GM19193 (cell line): ENCODE measurements around the gene NAPB.

Source experiments
- POLR2A ChIP-seq: IDR thresholded peaks from 4 replicates; pipeline ENCODE4 v1.6.1; 2011; ENCODE audit not compliant: insufficient read depth, insufficient read length; ENCODE audit errors: extremely low read depth

Gene NAPB

DNA sequence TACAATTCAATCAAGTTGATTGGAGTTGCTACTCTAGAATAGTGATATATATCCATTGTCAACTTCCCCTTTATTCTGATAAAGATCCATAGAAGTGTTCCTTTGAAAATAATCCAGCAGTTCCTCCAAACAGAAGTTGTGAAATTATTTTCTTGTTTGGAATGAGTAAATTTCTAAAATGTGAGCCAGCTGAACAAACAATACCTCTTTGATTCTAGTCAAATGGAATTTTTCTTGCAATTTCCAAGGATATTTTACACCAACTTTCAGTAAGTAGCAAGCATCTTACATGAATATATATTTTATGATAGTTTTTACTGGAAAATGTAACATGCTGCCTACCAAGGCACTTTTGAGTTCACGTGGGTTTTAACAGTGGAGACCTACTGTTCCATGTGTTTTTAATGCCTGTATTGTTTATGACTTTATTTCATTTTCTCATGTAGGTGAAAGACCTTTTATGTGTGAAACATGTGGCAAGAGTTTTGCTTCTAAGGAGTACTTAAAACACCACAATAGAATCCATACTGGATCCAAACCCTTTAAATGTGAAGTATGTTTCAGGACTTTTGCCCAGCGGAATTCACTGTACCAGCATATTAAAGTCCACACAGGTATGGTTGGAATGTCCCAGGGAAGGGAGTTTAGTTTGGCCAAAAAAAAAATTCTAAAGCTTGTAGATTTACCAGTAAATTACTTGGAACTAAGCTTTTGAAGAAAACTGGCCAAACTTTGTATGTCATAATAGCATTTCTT lies 52.8 kb downstream of the NAPB start:
- TF ChIP-seq POLR2A, result no peak

DNA sequence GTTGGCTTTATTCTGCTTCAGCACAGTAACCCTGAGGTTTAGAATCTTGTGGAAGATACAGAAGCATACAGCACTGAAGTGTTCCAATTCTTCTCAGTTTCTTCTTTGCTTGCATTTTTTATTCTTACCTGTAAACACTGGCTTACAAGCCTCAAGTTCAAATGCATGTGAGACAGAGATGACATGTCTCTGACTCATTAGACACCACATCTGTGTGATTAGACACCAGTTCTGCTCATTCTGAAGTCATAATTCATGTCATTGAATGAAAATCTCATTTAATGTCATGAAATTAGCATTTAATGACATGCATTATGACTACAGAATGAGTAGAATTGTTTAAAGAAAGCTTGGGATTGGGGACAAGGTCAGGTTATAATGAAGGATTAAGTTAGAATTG lies 53.5 kb downstream of the NAPB start:
- TF ChIP-seq POLR2A, result no peak

DNA sequence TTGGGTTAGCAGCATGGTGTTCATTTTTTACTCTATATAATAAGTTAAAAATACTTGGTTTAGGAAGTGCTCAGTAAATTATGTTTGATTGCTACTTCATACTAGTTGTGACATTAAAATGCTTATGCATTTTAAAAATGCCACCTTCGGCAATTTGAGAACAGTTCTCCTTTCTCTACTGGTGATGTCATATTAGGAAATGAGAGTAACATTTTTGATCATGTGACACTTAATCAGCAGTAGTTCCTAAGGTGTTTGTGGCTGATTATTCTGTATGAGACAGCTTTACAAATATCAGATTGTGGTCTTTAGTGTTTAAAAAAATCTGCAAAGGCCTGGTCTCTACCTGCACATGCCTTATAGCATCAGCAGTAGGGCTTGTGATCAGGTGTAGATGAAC lies 54.9 kb downstream of the NAPB start:
- no peak for TF ChIP-seq POLR2A

DNA sequence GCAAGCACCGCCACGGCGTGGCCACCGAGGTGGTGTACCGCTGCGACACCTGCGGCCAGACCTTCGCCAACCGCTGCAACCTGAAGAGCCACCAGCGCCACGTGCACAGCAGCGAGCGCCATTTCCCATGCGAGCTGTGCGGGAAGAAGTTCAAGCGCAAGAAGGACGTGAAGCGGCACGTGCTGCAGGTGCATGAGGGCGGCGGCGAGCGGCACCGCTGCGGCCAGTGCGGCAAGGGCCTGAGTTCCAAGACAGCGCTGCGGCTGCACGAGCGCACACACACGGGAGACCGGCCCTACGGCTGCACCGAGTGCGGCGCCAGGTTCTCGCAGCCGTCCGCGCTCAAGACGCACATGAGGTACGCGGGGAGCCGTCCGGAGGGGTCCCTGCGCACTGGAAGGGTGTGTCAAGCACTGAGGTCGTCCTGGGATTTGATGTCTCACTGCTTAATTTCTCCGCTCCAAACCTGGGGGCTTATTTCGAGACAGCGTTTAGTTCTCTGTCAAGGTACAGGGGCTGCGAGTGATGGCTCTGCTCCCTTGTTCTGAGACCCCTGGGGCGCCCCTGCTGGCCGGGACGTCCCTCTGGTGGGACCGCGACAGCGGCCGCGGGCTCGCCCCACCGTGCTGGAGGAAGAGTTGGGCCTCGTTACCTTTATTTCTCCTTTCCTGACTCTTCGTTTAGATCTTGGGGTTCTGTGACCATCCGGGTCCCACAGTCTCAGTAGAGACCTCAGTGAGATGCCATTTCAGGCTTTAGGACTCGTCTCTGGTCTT lies 55.7 kb downstream of the NAPB start:
- no peak for TF ChIP-seq POLR2A

DNA sequence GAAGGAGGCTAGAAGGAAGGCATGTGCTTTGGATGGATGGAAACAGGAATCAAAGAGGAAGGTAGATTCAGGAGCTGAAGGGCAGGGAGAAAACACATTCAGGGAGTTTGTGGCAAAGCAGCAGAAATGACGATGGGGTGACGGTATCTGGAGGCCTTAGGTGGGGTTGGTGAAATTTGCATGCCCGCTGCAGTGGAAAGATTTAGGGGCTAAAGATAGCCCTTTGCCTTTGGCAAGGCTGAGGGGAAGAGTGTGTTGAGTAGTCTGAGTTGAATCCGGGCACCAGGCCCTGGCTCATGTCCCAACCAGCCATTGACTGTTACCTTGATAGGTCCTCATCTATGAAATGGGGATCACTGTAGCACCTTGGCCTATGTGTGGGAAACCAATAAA lies 58.0 kb downstream of the NAPB start:
- peak; percentile 50 for TF ChIP-seq POLR2A

DNA sequence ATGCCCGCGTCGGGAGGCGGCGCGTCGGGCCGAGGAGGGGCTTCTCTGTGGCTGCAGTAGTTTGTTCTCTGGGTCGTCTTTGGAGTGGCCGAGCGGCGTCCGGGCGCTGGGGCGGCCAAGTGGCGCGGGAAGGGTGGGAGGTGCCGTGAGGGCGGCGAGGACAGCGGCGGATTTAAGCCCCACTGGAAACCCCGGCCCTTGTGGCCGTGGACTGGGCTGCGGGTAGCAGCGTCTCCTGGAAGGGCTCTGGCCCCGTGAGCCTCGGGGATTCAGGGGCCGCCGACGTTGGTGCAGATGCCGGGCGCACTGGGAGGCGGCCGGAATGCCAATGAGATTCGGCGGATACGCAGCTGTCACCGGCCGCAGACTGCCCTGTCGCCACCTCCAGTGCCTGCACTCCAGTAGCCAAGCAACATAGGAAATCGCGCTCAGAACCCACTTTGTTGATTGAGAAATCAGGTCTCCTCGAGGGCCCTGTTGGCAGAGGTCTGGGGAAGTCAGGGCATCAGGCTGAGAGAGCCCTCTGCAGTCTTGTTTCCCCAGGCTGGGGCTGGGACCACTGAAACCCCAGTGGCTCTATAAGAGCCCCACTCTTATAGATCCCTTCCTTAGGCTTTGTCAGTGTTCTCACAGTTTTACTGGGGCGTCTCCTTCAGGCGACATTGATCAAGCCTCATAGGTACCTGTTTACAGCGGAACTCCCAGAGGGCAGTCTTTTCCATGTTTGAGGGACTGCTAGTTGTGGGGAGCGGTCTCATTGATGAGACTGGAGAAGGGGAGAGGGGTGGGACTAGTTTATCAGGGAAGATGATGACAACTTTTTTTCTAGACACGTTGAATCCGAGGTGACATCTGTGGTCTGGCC lies 58.7 kb downstream of the NAPB start:
- no peak for TF ChIP-seq POLR2A

DNA sequence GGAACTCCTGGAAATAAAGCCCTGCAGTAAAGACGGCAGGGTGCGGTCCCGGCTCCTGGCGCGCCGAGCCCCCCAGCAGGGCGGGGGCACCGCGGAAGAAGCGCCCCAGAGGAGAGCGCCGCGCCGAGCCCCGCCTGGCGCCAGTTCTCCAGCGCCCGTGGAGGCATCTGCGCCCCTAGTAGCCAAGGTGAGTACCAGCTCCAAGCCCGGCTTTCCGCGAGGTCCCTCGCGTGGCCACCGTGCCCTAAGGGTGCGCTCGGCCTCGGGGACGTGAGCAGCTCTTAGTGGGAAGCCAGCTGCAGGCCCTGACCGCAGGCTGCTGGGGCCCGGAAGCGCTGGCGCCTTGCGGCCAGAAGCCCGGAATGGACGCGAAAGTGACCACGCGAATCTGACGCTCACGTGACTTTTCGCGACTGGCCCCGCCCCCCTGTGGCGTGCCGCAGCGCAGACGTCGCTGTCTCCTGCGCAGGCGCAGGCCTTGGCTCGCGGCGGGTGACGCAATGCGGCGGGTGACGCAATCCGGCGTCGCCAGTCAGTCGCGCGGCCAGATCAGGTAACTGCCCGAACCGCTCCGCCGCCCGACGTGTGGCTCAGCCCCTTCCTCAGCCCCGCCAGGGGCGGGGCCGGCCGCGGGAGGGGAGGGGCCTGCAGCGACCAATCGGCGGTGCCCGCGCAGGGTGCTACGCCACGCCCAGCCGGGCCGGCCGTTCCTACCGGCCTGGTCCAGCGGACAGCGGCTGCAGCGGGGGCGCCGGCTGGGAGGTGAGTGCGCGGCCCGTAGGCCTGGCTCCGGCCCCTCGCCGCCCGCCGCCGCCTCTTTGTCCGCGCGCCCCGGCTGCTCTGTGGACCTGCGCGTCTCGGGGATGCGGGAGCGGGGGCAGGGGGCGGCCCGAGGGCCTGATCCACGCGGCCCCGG lies 59.6 kb downstream of the NAPB start, which contains the start of gene GZF1:
GZF1 (plus strand) TSS at position 707 of the 916 bp plus-strand sequence. CDS start 2,202 bp downstream, outside the sequence.
- TF ChIP-seq POLR2A, result peak; percentile 88

DNA sequence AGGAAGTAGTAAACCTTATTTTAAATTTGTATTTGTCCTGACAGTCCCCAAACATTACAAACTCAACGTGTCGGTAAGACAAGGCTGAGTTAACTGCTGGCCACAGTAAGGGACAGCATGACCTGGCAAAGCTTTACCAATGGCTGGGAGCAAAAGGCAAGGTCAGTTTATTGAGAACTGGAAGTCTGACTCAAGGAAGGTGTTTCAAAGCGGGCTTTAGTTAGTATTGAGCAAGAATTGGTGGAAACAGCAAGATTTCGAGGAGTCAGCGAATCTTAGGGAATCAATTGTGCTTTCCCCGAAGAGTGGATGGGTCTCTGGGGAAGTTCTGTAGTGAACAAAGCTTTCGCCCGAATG lies 60.2 kb downstream of the NAPB start:
- TF ChIP-seq POLR2A, result no peak

DNA sequence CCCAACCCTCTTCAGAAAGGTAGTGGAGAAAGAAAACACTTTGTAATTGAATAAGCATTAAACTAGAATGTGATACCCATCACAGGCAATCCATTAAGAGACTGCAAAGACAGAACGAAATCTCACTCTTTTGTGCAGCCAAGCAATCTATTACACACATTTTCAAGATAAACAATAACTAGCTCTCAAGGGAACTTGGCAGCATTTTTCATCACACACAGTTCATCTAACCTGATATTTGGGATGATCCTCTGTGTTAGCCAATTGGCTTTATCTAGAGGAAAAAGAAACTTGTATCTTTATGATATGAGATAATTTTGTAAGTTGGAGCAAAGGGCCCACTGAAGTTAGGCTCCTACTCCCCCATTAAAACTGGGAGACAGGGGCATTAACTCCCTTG lies 60.8 kb downstream of the NAPB start:
- TF ChIP-seq POLR2A, result no peak

DNA sequence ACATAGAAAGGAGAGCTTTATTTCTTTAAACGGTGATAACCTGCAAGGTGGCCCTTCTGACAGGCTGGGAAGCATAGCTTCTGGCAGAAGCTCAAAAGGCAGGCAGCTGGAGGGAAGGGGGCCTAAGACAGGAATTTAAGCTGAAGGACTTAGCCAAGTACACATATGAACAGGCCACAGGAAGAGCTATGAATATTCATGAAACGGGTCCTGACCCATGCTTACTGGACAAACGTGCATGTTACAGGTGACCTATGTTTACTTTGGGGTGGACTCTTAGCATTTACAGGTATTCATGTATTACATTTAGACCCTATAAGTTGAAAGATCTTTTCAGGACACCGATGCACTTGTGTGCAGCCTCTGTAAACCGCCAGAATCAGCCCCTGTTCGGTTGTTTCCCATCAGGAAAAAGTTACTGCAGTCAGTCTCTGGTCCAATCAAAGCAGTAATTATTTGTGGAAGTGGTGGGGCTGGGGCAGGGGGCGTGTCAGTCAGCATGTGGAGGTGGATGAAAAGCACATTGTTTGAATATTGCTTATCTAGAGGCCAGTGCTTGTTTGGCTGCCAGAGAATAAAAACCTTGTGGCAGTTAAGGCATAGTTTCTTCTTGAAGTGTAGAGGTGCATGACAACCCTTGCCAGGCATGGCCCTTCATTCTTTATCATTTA lies 62.2 kb downstream of the NAPB start:
- TF ChIP-seq POLR2A, result no peak

DNA sequence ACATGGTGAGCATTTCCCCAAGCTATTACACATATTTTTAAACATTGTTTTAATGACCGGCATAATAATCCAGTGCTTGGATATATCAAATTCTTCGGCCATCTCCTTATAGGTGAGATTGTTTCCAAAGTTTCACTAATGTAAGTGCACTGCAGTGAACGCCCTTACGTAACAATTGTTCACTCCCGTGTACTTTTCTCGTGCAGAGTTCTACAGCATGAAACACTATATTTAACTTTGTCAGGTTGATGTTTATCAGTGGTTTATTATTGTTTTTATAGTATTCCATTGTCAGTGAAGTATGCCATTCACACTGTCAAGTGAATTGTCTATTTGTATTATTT lies 62.8 kb downstream of the NAPB start:
- no peak for TF ChIP-seq POLR2A

DNA sequence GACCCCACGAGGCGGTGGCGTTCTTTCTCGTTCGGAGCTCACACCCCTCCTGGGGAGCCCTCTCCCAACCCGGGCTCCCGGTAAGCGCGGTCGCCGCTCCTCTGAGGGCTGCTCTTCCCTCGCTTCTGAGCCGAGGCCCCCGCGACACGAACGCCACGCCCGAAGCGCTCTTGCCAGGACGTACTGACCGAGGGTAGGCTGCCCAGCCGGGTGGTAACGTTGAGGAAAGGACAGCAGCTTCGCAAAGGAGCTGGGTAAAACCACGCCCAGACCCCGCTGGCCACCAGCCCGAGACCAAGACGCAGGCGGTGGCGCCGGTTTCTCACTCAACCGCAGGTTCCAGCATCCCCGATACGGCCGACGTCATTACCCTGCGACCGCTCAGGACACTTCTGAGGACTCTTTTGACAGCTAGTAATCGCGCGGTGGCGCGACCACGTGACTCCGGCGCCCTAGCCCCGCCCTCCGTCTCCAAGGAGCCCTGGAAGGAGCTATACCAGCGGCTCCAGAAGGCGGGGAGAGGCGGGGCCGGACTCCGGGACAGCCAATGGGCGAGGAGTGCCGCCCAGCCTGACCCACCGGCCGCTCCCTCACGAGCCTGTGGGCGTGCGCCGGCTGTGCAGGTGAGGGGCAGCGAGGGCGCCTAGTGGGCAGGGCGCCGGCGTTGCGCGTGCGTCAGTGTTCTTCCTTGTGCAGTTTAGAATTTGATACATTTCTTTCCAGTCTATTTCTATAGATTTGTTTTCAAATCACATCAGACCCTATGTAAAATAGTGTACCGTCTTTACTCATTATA lies 63.3 kb downstream of the NAPB start:
- peak; percentile 78 for TF ChIP-seq POLR2A

DNA sequence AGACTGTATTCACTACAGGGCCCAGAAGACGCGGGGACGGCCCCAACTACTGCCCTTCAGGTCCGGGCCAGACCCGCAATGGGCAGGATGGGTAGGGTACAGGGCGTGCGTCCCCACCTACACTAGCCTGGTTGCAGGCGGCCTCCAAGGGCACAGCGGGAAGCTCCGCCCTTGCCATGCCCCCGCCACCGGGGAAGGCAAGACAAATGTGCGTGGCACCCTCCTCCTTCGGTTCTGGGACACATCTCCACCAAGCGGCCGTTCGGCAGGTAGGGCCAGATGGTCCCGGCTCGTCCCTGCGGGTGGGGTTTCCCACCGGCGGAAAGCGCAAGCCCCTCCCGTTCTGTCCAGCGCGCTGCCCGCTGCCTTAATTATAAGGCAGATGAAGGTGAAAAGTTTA lies 65.1 kb downstream of the NAPB start:
- no peak for TF ChIP-seq POLR2A
